Retinal pigment epithelial cell (primary cell): ENCODE results near the gene PDE10A.

Source experiments
- DNase-seq: peaks from one replicate; pipeline ENCODE4 v3.0.0-alpha.2; 2010; ENCODE audit warnings: low read depth
- H3K4me3 ChIP-seq: 2 replicates; pipeline ENCODE4 v1.5.1; 2011; ENCODE audit warnings: mild to moderate bottlenecking, low read length, control low read depth, moderate library complexity
- TF ChIP-seq, protein P1 (sequence below): conservative IDR thresholded peaks from 2 replicates; pipeline ENCODE4 v1.5.1; 2011; ENCODE audit warnings: low read depth, low read length, control low read depth, inconsistent platforms

Gene PDE10A

GRCh38 chr6:165552248-165552736, 110.7 kb downstream of the PDE10A start:
- TF ChIP-seq, protein P1, sequence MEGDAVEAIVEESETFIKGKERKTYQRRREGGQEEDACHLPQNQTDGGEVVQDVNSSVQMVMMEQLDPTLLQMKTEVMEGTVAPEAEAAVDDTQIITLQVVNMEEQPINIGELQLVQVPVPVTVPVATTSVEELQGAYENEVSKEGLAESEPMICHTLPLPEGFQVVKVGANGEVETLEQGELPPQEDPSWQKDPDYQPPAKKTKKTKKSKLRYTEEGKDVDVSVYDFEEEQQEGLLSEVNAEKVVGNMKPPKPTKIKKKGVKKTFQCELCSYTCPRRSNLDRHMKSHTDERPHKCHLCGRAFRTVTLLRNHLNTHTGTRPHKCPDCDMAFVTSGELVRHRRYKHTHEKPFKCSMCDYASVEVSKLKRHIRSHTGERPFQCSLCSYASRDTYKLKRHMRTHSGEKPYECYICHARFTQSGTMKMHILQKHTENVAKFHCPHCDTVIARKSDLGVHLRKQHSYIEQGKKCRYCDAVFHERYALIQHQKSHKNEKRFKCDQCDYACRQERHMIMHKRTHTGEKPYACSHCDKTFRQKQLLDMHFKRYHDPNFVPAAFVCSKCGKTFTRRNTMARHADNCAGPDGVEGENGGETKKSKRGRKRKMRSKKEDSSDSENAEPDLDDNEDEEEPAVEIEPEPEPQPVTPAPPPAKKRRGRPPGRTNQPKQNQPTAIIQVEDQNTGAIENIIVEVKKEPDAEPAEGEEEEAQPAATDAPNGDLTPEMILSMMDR, result no peak
- no peak overlapping the region for H3K4me3 ChIP-seq
- no peak for DNase-seq

GRCh38 chr6:165551828-165552227, 111.2 kb downstream of the PDE10A start:
- TF ChIP-seq, protein P1, result no peak
- no peak for DNase-seq
- no peak overlapping the region for H3K4me3 ChIP-seq

DNA sequence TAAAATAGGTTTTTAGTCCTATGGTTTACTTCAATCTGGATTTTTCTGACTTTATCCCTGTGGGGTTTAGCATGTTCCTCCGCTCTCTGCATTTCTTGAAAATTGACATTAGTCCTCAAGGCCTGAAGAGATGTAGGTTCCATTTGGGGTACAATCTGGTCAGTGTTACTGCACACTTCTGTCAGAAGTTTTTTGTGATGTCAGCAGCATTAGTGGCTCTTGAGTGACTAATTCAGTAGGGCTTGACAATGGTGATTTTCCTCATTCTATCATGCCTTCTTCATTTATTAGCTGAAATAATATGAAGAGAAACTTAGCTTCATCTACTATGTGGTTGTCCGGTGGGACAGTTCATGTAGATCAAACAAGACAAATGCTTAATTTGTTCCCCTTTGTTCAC, 114.6 kb downstream of the PDE10A start:
- TF ChIP-seq, protein P1, result no peak
- no peak for DNase-seq
- H3K4me3 ChIP-seq, result no peak overlapping the region

DNA sequence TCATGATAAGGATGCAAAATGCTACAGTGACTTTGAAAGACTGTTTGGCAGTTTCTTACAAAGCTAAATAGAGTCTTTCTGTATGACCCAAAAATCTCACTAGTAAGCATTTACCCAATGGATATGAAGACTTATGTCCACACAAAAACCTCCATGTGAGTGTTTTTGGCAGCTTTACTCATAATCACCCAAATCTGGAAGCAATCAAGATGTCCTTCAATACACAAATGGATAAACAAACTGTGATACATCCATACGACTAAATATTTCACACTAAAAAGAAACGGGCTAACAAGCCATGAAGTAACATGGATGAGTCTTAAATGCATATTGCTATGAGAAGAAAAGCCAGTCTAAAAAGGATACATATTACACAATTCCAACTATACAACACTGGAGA, 117.2 kb downstream of the PDE10A start:
- TF ChIP-seq, protein P1, result no peak
- no peak for DNase-seq
- no peak overlapping the region for H3K4me3 ChIP-seq

DNA sequence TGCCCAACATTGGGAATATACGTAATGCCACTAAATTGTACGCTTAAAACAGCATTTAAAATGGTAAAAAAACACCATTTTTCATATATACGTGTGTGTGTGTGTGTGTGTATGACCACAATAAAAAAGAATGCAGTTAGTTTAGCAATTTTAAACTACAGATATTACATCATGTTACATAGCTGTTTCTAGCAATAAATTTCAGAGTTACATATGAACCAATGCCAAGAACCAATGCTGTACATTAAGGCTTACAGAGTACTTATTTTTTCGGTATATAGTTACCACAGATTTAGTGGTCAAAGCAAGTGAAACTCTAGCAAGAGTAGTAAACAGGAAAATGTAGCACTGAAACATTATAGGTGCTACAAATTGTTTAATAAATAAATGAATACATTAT, 119.3 kb downstream of the PDE10A start:
- TF ChIP-seq, protein P1, result no peak
- no peak overlapping the region for H3K4me3 ChIP-seq
- no peak for DNase-seq

- H3K4me3 ChIP-seq, result no peak overlapping the region
- TF ChIP-seq, protein P1, result no peak
- DNase-seq, result no peak
Measured at GRCh38 chr6:165536911-165537310, 126.1 kb downstream of the PDE10A start.

- H3K4me3 ChIP-seq, result no peak overlapping the region
- TF ChIP-seq, protein P1, result no peak
- DNase-seq, result no peak
Measured at GRCh38 chr6:165519316-165519715, 143.7 kb downstream of the PDE10A start.
